Progenitor cell of endocrine pancreas (in vitro differentiated cells): ENCODE results near the gene CELSR1. TPM values are rescaled to one million over a fixed set of nuclear protein-coding genes. Genes with fewer than 3 reads are reported as not detected.
A peak's percentile ranks its signal among the peaks of the same experiment; 100 is the strongest.

Source experiments
- DNase-seq: peaks from one replicate; pipeline ENCODE4 v3.0.0; 2021; ENCODE audit warnings: low spot score; ENCODE audit not compliant: unreplicated experiment
- H3K27ac Mint-ChIP-seq: 2 replicates; pipeline ENCODE4 v1.8.0; 2021; ENCODE audit warnings: mild to moderate bottlenecking, moderate library complexity, mixed read lengths
- H3K27me3 Mint-ChIP-seq: 2 replicates; pipeline ENCODE4 v1.8.0; 2021; ENCODE audit warnings: mixed read lengths
- H3K36me3 Mint-ChIP-seq: 2 replicates; pipeline ENCODE4 v1.8.0; 2022; ENCODE audit warnings: mixed read lengths; ENCODE audit not compliant: insufficient read depth
- H3K4me1 Mint-ChIP-seq: 2 replicates; pipeline ENCODE4 v1.8.0; 2021; ENCODE audit warnings: low read depth, mixed read lengths
- H3K4me3 Mint-ChIP-seq: 2 replicates; pipeline ENCODE4 v1.8.0; 2021; ENCODE audit warnings: low read depth, mild to moderate bottlenecking, moderate library complexity, mixed read lengths
- H3K9me3 Mint-ChIP-seq: 2 replicates; pipeline ENCODE4 v1.8.0; 2021; ENCODE audit warnings: low read depth, mixed read lengths
- total RNA-seq: library from RNA; stranded (reverse); gene quantifications from 2 replicates; pipeline ENCODE4 v1.2.1, GENCODE V29; 2021
- TF ChIP-seq, protein P1 (sequence below): fragments of 200-600 bp; sonication (generic); IDR thresholded peaks from one replicate; pipeline ENCODE4 v1.5.0; 2021; ENCODE audit warnings: antibody characterized with exemption, mild to moderate bottlenecking; ENCODE audit not compliant: unreplicated experiment

Gene CELSR1
- total RNA-seq, 1 donor from 2014 or later = 20.9 TPM

DNA sequence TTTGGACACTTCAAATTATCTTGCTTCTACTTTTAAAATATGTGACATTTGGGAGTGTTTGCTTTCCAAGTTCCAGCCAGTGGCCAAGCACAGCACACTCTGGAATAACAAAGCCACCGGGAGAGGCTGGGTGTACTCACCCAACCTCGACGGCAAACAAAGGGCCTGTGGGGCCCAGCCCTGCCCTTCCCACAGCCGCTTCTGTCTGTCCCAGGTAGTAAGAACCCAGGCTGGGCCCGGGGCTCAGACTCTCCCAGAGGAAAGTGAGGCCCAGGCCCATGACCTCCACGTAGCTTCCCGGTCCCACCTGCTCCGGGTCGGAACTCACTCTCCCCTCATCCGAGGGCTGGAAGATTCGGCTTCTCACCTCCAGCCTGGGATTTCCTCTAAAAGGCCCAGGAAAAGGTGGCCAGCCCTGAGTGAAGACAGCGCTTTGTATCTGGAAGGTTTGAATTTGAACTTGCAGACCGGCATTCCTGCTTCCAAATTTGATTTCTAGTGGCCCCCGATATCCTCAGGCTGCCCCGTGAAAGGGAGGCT is 93.5 kb downstream of the CELSR1 start:
- Mint-ChIP-seq H3K36me3 (no peaks in the 10 kb centered on the region), H3K27me3 (peaks cover 2% of the 10 kb centered on the region), H3K9me3 (no peaks in the 10 kb centered on the region), H3K4me3 (no peak overlapping the region), H3K27ac (peak overlapping the region; percentile 65), H3K4me1 (peaks cover 25% of the 10 kb centered on the region)
- TF ChIP-seq, protein P1, sequence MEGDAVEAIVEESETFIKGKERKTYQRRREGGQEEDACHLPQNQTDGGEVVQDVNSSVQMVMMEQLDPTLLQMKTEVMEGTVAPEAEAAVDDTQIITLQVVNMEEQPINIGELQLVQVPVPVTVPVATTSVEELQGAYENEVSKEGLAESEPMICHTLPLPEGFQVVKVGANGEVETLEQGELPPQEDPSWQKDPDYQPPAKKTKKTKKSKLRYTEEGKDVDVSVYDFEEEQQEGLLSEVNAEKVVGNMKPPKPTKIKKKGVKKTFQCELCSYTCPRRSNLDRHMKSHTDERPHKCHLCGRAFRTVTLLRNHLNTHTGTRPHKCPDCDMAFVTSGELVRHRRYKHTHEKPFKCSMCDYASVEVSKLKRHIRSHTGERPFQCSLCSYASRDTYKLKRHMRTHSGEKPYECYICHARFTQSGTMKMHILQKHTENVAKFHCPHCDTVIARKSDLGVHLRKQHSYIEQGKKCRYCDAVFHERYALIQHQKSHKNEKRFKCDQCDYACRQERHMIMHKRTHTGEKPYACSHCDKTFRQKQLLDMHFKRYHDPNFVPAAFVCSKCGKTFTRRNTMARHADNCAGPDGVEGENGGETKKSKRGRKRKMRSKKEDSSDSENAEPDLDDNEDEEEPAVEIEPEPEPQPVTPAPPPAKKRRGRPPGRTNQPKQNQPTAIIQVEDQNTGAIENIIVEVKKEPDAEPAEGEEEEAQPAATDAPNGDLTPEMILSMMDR = no peak
- DNase-seq = no peak

DNA sequence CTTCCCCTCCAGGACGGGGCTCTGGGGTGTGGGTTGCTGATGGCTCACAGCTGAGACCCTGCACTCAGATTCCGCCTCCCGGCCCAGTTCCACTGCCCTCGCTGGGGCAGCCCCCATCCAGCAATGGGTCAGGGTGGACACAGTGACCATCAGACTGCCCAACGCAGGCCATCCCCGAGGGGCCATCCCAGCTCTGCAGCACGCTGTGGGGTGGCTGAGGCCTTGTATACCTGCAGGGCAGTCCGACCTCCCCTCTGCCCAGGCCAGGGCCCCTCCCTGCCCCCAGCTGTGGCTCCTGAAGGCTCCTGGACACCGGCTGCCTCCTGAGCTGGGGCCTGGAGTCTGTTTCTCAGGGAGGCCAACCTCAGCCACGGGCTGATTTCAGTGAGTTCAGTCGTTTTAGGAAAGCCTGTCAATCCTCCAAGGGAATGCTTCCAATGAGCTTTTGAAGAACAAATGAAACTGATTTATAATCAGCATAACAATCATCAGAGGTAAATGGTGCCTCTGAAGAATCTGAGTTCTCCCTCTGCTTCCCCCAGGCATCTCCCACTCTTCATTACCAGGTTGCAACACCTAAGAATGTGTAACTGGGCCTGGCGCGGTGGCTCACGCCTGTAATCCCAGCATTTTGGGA is 95.1 kb downstream of the CELSR1 start:
- TF ChIP-seq, protein P1 = no peak
- H3K27me3 Mint-ChIP-seq = no peaks in the 10 kb centered on the region
- peaks cover 1% of the 10 kb centered on the region for H3K36me3 Mint-ChIP-seq
- H3K27ac Mint-ChIP-seq = no peak overlapping the region
- H3K4me3 Mint-ChIP-seq = no peak overlapping the region
- DNase-seq = no peak
- H3K4me1 Mint-ChIP-seq = peaks cover 17% of the 10 kb centered on the region
- H3K9me3 Mint-ChIP-seq = no peaks in the 10 kb centered on the region

DNA sequence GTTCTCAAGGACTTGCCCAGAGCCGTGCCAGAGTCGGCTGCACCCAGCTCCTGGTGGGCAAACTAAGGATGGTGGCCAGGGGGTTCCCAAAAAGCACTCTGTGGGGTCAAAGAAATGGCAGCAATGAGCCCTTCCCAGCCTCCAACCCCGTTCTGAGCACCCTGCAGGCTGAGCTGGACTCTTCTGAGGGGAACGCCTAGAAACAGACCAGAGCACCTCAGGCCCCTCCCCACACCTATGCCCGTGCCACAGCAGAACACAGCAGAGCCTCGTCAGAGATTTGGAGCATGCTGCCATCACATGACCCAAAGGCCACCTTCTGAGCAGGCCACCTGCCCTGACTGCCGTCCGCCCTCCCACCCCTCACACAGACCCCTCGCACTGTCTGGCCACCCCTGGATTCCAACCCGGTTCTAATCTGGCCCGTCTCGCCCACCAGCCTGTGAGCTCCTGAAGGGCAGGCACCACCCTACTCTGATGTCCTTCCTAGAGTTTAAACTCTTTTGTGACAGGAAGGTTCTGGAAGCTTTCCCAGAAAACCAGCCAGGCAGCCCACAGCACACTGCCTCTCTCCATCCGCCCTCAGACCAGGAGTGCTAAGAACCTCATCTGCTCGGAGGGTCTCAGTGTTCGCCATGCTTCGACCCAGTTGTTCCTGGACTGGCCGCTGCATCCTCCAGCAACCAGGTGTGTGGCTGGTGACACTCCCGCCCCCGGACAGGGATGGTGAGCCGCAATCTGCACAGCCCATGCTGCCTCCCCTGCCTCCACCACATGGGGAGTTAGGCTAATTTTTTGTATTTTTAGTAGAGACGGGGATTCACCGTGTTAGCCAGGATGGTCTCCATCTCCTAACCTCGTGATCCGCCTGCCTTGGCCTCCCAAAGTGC is 97.6 kb downstream of the CELSR1 start:
- Mint-ChIP-seq H3K9me3 (no peaks in the 10 kb centered on the region), H3K36me3 (peaks cover 5% of the 10 kb centered on the region), H3K27me3 (no peaks in the 10 kb centered on the region), H3K4me3 (no peak overlapping the region), H3K4me1 (peaks cover 8% of the 10 kb centered on the region), H3K27ac (no peak overlapping the region)
- DNase-seq = no peak
- TF ChIP-seq, protein P1 = no peak

DNA sequence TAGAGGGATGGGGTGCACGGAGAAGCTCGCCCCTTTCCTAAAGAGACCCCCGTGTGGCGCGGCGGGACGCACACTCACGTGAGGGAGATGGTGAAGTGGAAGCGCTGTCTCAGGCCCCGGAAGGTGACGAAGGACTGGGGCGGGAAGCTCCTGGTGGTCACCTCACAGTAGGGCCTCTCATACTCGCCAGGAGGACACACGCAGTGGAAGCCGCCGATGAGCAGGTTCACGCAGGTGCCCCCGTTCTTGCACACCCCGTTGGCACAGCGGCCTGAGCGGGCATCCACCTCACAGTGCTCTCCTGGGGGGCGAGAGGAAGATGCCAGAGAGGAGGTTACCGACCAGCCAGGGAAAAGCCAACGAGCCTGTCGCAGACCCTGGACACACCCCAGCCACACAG is 98.3 kb downstream of the CELSR1 start:
- Mint-ChIP-seq H3K4me3 (no peak overlapping the region), H3K4me1 (peaks cover 6% of the 10 kb centered on the region), H3K36me3 (peaks cover 5% of the 10 kb centered on the region), H3K27ac (no peak overlapping the region), H3K9me3 (no peaks in the 10 kb centered on the region), H3K27me3 (no peaks in the 10 kb centered on the region)
- TF ChIP-seq, protein P1 = no peak
- DNase-seq = no peak

DNA sequence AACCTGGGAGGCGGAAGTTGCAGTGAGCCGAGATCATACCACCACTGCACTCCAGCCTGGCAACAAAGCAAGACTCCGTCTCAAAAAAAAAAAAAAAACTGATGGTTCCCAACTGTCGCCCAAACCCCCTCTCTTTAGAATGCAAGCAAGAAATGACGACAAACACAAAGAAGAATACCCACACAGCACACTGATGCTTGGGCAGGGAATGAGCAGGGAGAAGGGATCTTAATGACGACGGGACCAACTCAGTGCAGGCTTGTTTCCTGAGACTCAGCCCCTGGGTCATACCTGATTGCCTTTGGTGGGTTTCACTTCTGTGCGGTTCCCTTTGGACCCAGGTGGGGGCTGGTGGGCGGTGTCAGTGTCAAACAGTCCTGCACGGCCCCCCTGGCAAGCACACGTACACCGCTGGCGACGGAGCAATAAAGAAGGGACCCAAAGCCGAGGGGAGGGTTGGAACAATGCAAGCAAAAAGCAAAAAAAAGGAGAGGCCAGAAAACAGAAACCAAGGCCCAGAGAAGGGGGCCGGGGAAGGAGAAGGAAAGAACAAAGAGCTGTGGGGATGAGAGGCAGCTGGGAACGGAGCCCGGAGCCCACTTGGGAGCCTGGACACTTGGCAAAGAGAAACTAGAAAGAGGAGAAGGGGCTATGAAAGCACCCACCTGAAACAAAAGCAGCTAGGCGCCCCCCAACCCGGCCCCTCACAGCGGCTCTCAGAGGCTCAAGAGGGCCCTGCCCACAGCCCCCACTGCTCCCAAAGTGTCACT is 99.6 kb downstream of the CELSR1 start:
- TF ChIP-seq, protein P1 = no peak
- H3K27me3 Mint-ChIP-seq = no peaks in the 10 kb centered on the region
- DNase-seq = no peak
- peak overlapping the region; percentile 41 for H3K27ac Mint-ChIP-seq
- peaks cover 8% of the 10 kb centered on the region for H3K36me3 Mint-ChIP-seq
- H3K4me3 Mint-ChIP-seq = no peak overlapping the region
- no peaks in the 10 kb centered on the region for H3K4me1 Mint-ChIP-seq
- no peaks in the 10 kb centered on the region for H3K9me3 Mint-ChIP-seq
